ENCODE data around the gene IRF2. TPM values are rescaled to one million over a fixed set of nuclear protein-coding genes. Genes with fewer than 3 reads are reported as not detected.

The IRF2 gene
- total and polyA plus RNA-seq, 7 donors: 6.7 to 28.9 (median 16.8) TPM

GRCh38 chr4:184386271-184386781, 88.0 kb downstream of the IRF2 start:
- no peak for DNase-seq
- intact Hi-C loops (cut with DNase I): loop anchor here (5.0 kb wide), 2 partner anchors 86 to 151 kb away; partner anchors contain the start of gene IRF2 (in 1 of the 2)
- Histone ChIP-seq H3K27ac (peak overlapping the region; percentile 82), H3K4me1 (peaks cover 60% of the 10 kb centered on the region), H3K4me3 (no peak overlapping the region), H3K9me3 (no peaks in the 10 kb centered on the region), H3K27me3 (ENCODE audit: insufficient read depth in 3 of 3, low read length in 2 of 3) (no peaks in the 10 kb centered on the region), H3K36me3 (ENCODE audit: insufficient read depth in 1 of 2, low read depth in 1 of 2) (peaks cover 2 to 42% of the 10 kb centered on the region in 2 donors)
- peak in 3 of 4 donors; percentile 25 to 72 (median 65) for ATAC-seq
- TF ChIP-seq, protein P1, sequence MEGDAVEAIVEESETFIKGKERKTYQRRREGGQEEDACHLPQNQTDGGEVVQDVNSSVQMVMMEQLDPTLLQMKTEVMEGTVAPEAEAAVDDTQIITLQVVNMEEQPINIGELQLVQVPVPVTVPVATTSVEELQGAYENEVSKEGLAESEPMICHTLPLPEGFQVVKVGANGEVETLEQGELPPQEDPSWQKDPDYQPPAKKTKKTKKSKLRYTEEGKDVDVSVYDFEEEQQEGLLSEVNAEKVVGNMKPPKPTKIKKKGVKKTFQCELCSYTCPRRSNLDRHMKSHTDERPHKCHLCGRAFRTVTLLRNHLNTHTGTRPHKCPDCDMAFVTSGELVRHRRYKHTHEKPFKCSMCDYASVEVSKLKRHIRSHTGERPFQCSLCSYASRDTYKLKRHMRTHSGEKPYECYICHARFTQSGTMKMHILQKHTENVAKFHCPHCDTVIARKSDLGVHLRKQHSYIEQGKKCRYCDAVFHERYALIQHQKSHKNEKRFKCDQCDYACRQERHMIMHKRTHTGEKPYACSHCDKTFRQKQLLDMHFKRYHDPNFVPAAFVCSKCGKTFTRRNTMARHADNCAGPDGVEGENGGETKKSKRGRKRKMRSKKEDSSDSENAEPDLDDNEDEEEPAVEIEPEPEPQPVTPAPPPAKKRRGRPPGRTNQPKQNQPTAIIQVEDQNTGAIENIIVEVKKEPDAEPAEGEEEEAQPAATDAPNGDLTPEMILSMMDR (IDR thresholded peaks at IDR 0.05): no peak
- WGBS, 3 donors: 21 to 23% (median 22%) methylated on average over 10 of the region's 10 CpGs

DNA sequence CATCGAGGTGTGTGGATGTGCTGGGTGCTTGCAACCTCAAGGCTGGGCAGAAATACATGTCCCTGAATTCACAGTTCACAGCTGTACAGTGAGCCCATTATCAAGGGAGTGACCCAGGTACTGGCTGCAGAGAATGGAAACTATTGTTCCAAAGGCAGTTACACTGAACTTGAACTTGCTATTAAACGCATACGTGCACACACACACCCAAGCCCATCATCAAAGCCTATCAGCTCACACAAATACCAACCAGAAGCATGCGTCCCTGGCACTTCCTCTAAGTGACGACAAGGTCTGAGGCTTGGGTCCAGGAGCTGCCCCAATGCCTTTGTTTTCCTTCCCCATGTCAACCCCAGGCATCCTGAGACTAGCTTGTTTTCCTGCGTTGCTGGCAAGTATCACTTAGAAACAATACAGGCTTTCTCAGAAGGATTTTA, 88.6 kb downstream of the IRF2 start:
- peaks cover 62% of the 10 kb centered on the region for H3K4me1 ChIP-seq
- TF ChIP-seq, protein P1 (IDR thresholded peaks at IDR 0.05): no peak
- H3K36me3 ChIP-seq (ENCODE audit: insufficient read depth in 1 of 2, low read depth in 1 of 2): peaks cover 2 to 36% of the 10 kb centered on the region in 2 donors
- no peak for DNase-seq
- H3K27ac ChIP-seq: peak overlapping the region; percentile 82
- 20 to 23% (median 23%) methylated on average over 6 of the region's 6 CpGs for WGBS, 3 donors
- peak in 3 of 4 donors; percentile 12 to 39 (median 35) for ATAC-seq
- no peaks in the 10 kb centered on the region for H3K9me3 ChIP-seq
- H3K27me3 ChIP-seq (ENCODE audit: insufficient read depth in 3 of 3, low read length in 2 of 3): no peaks in the 10 kb centered on the region
- intact Hi-C loops (cut with DNase I): loop anchor here (2.0 to 5.0 kb wide), 4 partner anchors 13 to 152 kb away; partner anchors contain the start of gene IRF2 (in 1 of the 2)
- no peak overlapping the region for H3K4me3 ChIP-seq

DNA sequence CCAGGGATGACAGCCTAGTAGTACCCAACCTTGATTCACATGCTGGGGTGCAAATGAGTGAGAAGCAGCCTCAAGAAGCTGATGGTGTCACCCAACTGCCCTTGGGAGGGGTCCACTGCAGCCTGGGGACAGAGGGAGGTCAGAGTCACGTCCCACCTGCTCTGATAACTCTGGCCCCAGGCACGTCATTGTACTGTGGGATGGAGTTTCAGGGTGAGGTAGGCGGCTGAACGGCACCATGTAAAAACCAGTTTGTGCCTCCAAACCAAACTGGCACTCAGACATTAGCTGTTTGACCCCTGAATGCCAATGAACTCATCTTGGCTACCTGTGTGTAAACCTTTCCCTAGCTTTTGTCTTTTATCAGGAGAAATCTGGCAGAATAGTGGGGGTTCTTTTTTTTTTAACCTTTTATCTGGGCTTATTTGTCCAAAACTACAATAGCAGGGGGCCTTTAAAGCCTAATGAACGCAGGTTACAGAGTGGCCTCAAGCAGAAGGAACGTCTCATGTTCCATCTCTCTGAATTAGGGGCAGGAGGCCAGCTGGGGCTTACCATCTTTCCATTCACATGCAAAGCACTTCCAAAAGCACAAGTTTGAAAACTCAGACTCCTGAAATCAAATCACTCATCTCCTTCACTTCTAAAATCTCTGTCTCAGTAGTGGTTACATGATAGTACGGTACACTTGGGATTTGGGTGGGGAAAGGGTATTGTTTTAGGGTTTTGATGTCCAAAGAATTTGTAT, 89.4 kb downstream of the IRF2 start:
- ATAC-seq (peak in 3 of 4 donors; percentile 11 to 68 (median 50)), DNase-seq (no peak)
- no peaks in the 10 kb centered on the region for H3K27me3 ChIP-seq (ENCODE audit: insufficient read depth in 3 of 3, low read length in 2 of 3)
- H3K36me3 ChIP-seq (ENCODE audit: insufficient read depth in 1 of 2, low read depth in 1 of 2): peaks cover 2 to 29% of the 10 kb centered on the region in 2 donors
- 20 to 36% (median 27%) methylated on average over 7 of the region's 7 CpGs for WGBS, 3 donors
- H3K4me3 ChIP-seq: peak overlapping the region; percentile 42
- TF ChIP-seq, protein P1 (IDR thresholded peaks at IDR 0.05): no peak
- no peaks in the 10 kb centered on the region for H3K9me3 ChIP-seq
- H3K4me1 ChIP-seq: peaks cover 62% of the 10 kb centered on the region
- peak overlapping the region; percentile 82 for H3K27ac ChIP-seq
- intact Hi-C loops (cut with DNase I): loop anchor here (1.0 to 5.0 kb wide), 6 partner anchors 14 to 152 kb away; partner anchors contain the start of gene IRF2 (in 2 of the 2)

- TF ChIP-seq, protein P1 (IDR thresholded peaks at IDR 0.05): no peak
- intact Hi-C loops (cut with DNase I): loop anchor here (1.0 to 5.0 kb wide), 4 partner anchors 15 to 90 kb away; partner anchors contain the start of gene IRF2 (in 1 of the 2)
- ATAC-seq (peak; percentile 48 to 60 (median 58)), DNase-seq (no peak)
- H3K27me3 ChIP-seq (ENCODE audit: insufficient read depth in 3 of 3, low read length in 2 of 3): no peaks in the 10 kb centered on the region
- H3K27ac ChIP-seq: peak overlapping the region; percentile 82
- peaks cover 62% of the 10 kb centered on the region for H3K4me1 ChIP-seq
- 9 to 15% (median 9%) methylated on average over 13 of the region's 13 CpGs for WGBS, 3 donors
- H3K36me3 ChIP-seq (ENCODE audit: insufficient read depth in 1 of 2, low read depth in 1 of 2): peaks cover 2 to 21% of the 10 kb centered on the region in 2 donors
- no peaks in the 10 kb centered on the region for H3K9me3 ChIP-seq
- H3K4me3 ChIP-seq: peak overlapping the region; percentile 42
These were observed 90.1 kb downstream of the IRF2 start for GRCh38 chr4:184384056-184384809.

Data from psoas muscle (tissue), 8 donors.